Measurements from ENCODE around the gene EIF3L. TPM values are rescaled to one million over a fixed set of nuclear protein-coding genes. Genes with fewer than 3 reads are reported as not detected.

The EIF3L gene
- total RNA-seq, 1 donor from 2014 or later, result 374 TPM

- intact Hi-C loops (cut with micrococcal nuclease), result loop anchor here (1.0 kb wide), 5 partner anchors 9 to 149 kb away; partner anchors contain the start of genes EIF3L and GCAT
Observed at GRCh38 chr22:37816543-37817180, 32.6 kb upstream of the EIF3L start.

- intact Hi-C loops (cut with micrococcal nuclease), result loop anchor here (1.0 to 2.0 kb wide), 6 partner anchors 11 to 147 kb away; partner anchors contain the start of genes EIF3L and GCAT
Observed at GRCh38 chr22:37817705-37818408, 31.4 kb upstream of the EIF3L start.

- intact Hi-C loops (cut with micrococcal nuclease), result loop anchor here (2.0 kb wide), 1 partner anchor 16 kb away; no protein-coding TSS in a partner anchor
Observed at GRCh38 chr22:37818409-37819104, 30.7 kb upstream of the EIF3L start.

GRCh38 chr22:37819105-37819433 lies 30.1 kb upstream of the EIF3L start:
- intact Hi-C loops (cut with micrococcal nuclease), result loop anchor here (2.0 kb wide), 1 partner anchor 16 kb away; no protein-coding TSS in a partner anchor

GRCh38 chr22:37820350-37820749 lies 28.9 kb upstream of the EIF3L start:
- intact Hi-C loops (cut with micrococcal nuclease), result no loop called here

GRCh38 chr22:37822079-37822833 lies 27.0 kb upstream of the EIF3L start:
- intact Hi-C loops (cut with micrococcal nuclease), result no loop called here

GRCh38 chr22:37823134-37823985 lies 25.9 kb upstream of the EIF3L start, which contains the start of gene GALR3:
Gene GALR3 (plus strand): TSS chr22:37823382. CDS start chr22:37823407, 25 bp downstream.
- intact Hi-C loops (cut with micrococcal nuclease), result no loop called here

GRCh38 chr22:37824674-37825641 lies 24.3 kb upstream of the EIF3L start:
- intact Hi-C loops (cut with micrococcal nuclease), result no loop called here

GRCh38 chr22:37827056-37827455 lies 22.2 kb upstream of the EIF3L start:
- intact Hi-C loops (cut with micrococcal nuclease), result no loop called here

- intact Hi-C loops (cut with micrococcal nuclease), result no loop called here
Observed at GRCh38 chr22:37830093-37830842, 19.0 kb upstream of the EIF3L start.

GRCh38 chr22:37831472-37831871 lies 17.7 kb upstream of the EIF3L start:
- intact Hi-C loops (cut with micrococcal nuclease), result no loop called here

- intact Hi-C loops (cut with micrococcal nuclease), result no loop called here
Observed at GRCh38 chr22:37832022-37832857, 17.0 kb upstream of the EIF3L start.

- intact Hi-C loops (cut with micrococcal nuclease), result no loop called here
Observed at GRCh38 chr22:37842015-37842793, 7.0 kb upstream of the EIF3L start.

- intact Hi-C loops (cut with micrococcal nuclease), result loop anchor here (1.0 to 2.0 kb wide), 6 partner anchors 36 to 663 kb away; partner anchors contain the start of genes C22orf23, DDX17, GCAT and GGA1
Observed at GRCh38 chr22:37843741-37844089, 5.5 kb upstream of the EIF3L start.

- intact Hi-C loops (cut with micrococcal nuclease), result loop anchor here (1.0 to 2.0 kb wide), 6 partner anchors 38 to 661 kb away; partner anchors contain the start of genes C22orf23, DDX17, GCAT and GGA1
Observed at GRCh38 chr22:37844904-37845329, 4.3 kb upstream of the EIF3L start.

GRCh38 chr22:37846433-37846832 lies 2.8 kb upstream of the EIF3L start:
- intact Hi-C loops (cut with micrococcal nuclease), result no loop called here
